Activated effector memory CD4-positive, alpha-beta T cell treated with Interleukin-2 at 50 U/mL for 16 hours (primary cell): ENCODE data around the gene RB1.

Experiments
- DNase-seq: peaks from one replicate; pipeline ENCODE4 v3.0.0-alpha.2; 2020

Gene RB1

DNA sequence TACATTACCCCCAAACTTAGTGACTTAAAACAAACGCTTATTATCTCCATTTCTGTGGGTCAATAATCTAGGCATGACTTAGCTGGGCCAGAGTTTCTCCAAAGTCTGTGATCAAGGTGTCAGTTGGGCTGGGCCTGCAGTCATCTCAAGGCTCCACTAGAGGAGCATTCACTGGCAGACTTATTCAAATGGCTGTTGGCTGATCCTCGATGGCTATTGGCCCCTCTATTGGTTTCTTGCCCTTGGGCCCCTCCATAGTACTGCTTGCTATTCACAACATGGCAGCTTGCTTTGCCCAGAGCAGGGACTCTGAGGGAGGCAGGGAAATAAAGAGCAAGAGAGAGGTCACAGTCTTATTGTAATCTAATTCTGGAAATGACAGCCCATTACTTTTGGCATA lies 171.7 kb downstream of the RB1 start:
- no peak for DNase-seq

- DNase-seq, result no peak
Measured at GRCh38 chr13:48476215-48476614, 172.7 kb downstream of the RB1 start.

DNA sequence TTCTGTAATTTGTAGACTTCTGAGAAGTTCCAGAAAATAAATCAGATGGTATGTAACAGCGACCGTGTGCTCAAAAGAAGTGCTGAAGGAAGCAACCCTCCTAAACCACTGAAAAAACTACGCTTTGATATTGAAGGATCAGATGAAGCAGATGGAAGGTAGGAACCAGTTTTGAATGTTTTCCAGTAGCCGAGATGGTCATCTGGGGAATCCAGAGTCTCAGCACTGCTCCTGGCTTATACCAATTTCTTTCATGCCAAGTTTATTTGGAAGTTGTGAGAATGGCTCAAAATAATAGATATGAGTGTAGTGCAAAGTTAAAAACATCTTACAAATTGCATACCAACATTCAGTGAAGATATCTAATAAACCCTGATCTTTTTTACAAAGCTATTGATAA lies 173.1 kb downstream of the RB1 start:
- no peak for DNase-seq

- DNase-seq, result no peak
Measured at GRCh38 chr13:48477191-48477855, 173.8 kb downstream of the RB1 start.

GRCh38 chr13:48478391-48478790 lies 174.8 kb downstream of the RB1 start:
- no peak for DNase-seq

DNA sequence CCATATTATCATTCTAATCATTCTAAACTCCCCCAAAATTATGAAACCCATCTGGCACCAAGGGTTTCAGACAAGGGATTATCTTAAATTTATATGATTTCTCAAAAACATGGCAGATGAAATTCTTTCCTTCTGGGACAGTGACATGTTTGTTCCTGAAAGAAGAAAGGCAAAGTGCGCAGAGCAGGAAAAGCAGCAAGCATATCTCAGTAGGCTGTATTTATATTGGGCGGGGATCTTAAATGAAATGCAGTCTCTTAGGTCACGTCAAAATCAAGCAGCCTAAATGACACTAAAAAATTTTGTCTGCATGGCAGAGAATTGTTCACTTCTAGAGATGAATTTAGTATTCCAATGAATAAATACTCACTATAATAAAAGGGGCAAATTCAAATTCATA lies 180.0 kb downstream of the RB1 start:
- DNase-seq, result no peak

DNA sequence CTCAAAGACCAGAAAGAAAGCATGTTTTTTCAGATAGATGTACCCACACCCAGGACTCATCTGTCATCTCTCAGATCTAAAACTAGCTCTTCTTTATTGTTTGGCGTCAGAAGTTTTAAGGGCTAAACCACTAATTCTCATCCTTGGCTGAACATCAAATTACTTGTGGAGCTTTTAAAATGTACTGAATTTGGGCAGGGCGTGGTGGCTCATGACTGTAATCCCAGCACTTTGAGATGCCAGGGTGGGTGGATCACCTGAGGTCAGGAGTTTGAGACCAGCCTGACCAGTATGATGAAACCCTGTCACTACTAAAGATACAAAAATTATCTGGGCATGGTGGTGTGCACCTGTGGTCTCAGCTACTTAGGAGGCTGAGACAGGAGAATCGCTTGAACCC lies 181.9 kb downstream of the RB1 start:
- DNase-seq, result no peak

DNA sequence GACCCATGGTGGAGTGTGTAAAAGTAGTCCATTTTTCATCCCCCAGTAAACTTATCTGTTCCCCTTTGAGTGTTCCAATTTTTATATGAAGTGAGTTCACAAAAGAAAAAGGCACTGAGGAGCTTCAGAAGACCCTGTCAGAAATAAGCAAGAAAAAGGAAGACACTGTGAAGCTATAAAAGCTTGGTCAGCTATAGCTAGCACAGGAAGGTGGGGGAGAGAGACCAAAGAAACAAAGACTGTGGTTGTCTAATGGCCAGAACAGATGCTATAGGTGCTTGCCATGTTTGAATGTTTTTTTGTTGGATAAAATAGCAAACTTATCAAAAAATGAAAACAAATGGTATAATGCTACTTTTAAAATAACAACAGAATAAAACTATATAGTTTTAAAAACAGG lies 182.8 kb downstream of the RB1 start:
- DNase-seq, result no peak

DNA sequence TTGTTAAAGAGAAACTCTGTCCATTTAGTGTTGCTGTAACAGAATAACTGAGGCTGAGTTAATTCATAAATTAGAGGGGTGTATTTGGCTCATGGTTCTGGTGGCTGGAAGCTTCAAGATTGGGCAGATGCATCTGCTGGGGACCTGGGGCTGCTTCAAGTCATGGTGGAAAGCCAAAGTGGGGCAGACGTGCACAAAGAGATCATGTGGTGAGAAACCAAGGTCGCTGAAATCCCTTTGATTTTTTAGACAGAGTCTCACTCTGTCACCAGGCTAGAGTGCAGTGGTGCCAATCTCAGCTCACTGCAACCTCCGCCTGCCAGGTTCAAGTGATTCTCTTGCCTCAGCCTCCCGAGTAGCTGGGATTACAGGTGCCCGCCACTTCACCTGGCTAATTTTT lies 183.3 kb downstream of the RB1 start:
- DNase-seq, result no peak

- no peak for DNase-seq
Measured at GRCh38 chr13:48487968-48488367, 184.4 kb downstream of the RB1 start.

- DNase-seq, result no peak
Measured at GRCh38 chr13:48488995-48489394, 185.4 kb downstream of the RB1 start.

GRCh38 chr13:48489666-48490065 lies 186.1 kb downstream of the RB1 start:
- no peak for DNase-seq

GRCh38 chr13:48490241-48490640 lies 186.7 kb downstream of the RB1 start:
- no peak for DNase-seq

- no peak for DNase-seq
Measured at GRCh38 chr13:48491423-48492095, 188.0 kb downstream of the RB1 start.

GRCh38 chr13:48492096-48492440 lies 188.5 kb downstream of the RB1 start:
- DNase-seq, result peak; percentile 15

DNA sequence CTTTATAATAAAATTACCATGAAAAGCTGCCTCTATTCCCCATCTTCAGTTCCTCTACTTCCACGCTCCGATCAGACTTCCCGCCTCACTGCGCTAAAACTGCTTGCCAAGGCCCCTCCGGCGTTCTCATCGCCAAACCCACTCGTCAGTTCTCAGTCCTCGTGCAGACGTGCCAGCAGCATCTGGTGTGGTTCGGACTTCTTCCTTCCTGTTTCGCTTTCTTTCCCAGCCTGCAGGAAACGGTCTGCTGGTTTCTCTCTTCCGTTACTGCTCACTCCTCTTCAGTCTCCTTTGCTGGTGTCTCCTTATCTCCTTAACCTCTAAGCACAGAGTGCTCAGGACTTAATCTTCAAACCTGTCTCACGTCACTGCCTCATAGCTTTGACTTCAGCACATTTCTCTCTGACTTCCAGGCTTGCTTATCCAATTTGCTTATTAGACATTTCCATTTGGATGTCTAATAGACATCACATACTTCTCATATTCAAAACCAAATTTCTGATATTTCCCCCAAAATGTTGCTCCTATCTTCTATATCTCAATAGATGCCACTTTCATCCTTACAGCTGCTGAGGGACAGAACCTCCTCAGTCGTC lies 189.0 kb downstream of the RB1 start:
- peak; percentile 69 for DNase-seq

DNA sequence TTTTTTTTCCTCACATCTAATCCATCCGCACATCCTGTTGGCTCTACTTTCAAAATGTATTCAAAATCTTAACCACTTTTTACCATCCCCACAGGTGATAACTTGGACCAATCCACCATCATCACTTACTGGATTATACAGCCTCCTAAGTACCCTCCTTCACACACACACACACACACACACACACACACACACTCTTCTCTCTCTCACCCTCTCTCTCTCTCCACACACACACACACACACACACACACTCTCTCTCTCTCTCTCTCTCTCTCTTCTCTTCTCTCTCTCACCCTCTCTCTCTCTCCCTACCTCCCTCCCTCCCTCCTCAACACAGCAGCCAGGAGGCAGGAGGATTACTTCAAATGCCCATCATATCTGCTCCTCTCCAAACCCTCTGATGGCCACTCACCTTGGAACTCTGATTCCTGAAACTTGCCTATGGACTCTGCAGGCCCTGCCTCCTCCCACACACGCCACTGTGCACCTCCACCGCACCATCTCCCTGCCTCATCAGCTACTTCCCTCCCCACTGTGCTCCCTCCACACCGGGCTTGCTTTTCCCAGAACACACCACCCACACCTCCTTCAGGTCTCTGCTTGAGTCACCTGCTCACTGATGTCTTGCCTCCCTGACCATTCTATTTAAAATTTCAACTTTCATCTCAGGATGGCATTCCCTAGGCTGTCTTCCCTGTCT lies 189.7 kb downstream of the RB1 start:
- no peak for DNase-seq

DNA sequence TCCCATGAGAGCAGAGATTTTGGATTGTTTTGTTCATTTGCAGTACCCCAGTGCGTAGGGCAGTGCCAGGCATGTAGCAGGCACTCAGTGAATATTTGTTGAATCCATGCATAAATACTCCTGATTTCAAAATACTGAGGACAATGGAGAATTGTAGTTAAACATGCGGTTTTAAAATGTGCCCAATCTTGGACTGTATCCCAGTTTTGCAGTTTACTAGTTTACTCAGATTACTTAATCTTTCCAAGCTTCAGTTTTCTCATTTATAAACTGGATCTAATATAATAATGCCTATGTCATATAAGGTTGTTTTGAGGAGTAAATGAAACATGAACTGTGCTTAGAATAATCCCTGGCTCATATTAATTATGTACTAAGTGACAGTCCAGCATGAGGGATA lies 190.3 kb downstream of the RB1 start:
- DNase-seq, result no peak

DNA sequence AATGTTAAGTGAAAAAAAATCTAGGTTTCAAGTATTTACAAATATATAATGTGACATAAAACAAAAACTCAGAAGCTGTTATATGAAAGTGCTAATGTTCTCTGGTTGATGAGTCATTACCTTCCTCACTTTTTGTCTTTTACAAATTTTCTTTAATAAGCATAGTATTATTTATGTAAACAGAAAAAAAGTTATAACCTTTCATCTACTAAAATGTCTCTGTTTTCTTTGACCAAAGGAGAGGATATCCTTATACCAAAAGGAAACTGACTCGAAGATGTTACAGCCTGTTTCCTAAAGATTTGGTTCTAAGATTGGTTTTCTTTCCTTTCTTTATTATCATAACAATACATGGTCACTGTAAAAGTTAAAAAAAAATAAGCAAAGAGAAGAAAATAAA lies 191.3 kb downstream of the RB1 start:
- DNase-seq, result no peak

DNA sequence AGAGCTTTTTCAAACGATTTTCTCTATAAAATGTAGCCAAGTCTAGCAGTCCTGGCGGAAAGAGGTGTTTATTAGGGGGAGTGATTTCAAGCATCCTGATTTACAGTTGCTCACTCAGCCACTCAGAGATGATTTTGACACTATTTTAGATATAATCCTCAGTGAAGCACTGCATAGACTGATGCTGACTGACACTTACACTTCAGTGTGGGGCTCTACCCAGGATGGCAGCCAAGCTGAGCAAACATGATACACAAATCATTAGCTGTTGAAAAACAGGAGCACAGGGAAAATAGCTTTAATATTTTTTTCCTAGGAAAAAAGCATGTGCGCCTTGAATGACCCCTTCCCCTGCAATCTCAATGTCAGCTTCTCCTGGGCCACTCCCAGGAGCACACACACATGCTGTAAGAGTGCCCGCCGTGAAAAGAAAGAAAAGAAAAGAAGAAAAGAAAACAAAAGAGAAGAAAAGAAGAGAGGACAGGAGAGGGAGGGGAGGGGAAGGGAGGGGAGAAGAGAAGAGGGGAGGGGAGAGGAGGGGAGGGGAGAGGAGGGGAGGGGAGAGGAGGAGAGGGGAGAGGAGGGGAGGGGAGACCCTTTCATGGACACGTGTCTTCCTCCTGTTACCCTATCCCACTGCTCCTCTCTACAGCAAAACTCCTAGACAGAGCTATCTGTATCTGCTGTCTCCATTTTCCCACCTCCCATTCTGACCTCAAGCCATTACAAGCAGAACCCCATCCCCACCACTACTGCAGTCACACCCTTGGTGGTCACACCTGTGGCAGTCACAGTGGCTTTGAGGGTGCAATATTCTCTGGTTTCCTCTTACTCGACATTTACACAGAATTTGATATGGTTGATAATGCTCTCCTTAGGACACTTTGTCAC lies 193.0 kb downstream of the RB1 start:
- DNase-seq, result no peak

- no peak for DNase-seq
Measured at GRCh38 chr13:48497669-48498068, 194.1 kb downstream of the RB1 start.

DNA sequence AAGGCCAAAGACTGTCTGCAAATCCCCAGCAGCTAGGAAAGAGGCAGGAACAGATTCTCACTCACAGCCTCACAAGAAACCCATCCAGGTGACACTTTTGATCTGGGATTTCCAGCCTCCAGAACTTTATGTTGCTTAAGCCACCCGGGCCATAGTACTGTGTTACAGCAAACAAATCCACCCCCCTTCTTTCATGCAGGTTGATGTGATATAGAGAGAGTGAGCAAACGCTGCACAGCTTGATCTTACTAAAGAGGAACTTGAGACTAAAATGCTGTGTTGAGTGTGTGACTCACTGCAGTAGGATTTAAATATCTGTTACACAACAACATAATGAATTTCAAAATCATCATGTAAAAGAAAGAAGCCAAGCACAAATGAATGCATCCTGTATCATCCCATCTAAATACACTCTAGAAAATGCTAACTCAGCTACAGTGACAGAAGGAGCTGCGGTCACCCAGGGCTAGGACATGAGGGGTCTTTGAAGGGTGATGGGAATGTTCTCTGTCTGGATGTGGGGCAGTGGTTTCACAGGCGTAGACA lies 197.2 kb downstream of the RB1 start:
- no peak for DNase-seq

DNA sequence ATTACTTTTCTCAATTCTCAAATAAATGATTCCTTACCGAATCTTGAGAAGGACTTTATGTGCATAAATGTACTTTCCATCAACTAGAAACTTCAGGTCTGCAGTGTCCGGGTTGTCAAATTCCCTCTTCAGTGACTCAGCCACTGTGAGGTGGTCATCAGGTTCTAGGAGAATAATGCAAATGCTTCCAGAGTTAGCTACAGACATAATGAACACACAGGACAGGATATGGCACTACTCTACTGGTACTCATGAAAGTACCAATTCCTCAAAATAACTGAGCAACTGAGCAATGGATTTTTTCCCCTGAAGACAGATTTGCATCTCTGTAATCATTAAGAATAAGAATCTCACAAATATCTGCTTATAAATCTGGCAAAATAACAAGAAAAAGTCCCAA lies 198.2 kb downstream of the RB1 start:
- no peak for DNase-seq
